Measurements from ENCODE around the gene AZI2.

AZI2 gene

GRCh38 chr3:28280781-28281180 lies 67.8 kb downstream of the AZI2 start:
- no peak for DNase-seq (ENCODE audit: low read depth)
- TF ChIP-seq, protein P1, sequence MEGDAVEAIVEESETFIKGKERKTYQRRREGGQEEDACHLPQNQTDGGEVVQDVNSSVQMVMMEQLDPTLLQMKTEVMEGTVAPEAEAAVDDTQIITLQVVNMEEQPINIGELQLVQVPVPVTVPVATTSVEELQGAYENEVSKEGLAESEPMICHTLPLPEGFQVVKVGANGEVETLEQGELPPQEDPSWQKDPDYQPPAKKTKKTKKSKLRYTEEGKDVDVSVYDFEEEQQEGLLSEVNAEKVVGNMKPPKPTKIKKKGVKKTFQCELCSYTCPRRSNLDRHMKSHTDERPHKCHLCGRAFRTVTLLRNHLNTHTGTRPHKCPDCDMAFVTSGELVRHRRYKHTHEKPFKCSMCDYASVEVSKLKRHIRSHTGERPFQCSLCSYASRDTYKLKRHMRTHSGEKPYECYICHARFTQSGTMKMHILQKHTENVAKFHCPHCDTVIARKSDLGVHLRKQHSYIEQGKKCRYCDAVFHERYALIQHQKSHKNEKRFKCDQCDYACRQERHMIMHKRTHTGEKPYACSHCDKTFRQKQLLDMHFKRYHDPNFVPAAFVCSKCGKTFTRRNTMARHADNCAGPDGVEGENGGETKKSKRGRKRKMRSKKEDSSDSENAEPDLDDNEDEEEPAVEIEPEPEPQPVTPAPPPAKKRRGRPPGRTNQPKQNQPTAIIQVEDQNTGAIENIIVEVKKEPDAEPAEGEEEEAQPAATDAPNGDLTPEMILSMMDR (IDR thresholded peaks at IDR 0.05; ENCODE audit: insufficient read depth, low read depth, low read length, missing control alignments): no peak
- H3K4me3 ChIP-seq (ENCODE audit: low read depth, low read length): no peak overlapping the region

GRCh38 chr3:28279770-28280169 lies 68.9 kb downstream of the AZI2 start:
- TF ChIP-seq, protein P1 (IDR thresholded peaks at IDR 0.05; ENCODE audit: insufficient read depth, low read depth, low read length, missing control alignments): no peak
- DNase-seq (ENCODE audit: low read depth): no peak
- no peak overlapping the region for H3K4me3 ChIP-seq (ENCODE audit: low read depth, low read length)

DNA sequence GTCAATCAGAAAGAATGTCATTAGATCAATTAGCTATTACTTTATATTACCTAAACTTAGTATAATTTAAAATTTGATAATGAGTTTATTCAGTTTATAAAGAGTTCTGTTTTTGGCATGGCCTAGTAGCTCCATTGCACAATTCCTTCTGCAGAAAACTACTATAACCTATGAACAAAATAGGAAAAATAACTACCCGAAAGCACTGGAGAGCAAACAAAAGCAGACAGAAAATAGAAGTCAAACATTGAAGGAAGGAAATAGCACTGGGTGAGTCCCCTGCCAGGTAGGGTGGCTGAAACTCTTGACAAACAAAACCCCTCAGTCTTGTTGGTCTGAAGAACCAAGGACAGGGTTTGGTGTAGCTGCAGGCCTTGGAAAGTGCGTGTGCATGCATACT lies 69.7 kb downstream of the AZI2 start:
- TF ChIP-seq, protein P1 (IDR thresholded peaks at IDR 0.05; ENCODE audit: insufficient read depth, low read depth, low read length, missing control alignments): no peak
- H3K4me3 ChIP-seq (ENCODE audit: low read depth, low read length): no peak overlapping the region
- no peak for DNase-seq (ENCODE audit: low read depth)

- DNase-seq (ENCODE audit: low read depth): no peak
- H3K4me3 ChIP-seq (ENCODE audit: low read depth, low read length): no peak overlapping the region
- TF ChIP-seq, protein P1 (IDR thresholded peaks at IDR 0.05; ENCODE audit: insufficient read depth, low read depth, low read length, missing control alignments): no peak
Measured at GRCh38 chr3:28273837-28274236, 74.8 kb downstream of the AZI2 start.
